ENCODE measurements around the gene UBXN7. TPM values are rescaled to one million over a fixed set of nuclear protein-coding genes. Genes with fewer than 3 reads are reported as not detected.
"Not testable (repeated sequence)": the region's sequence is repeated elsewhere in the genome, so short reads cannot be mapped to it uniquely, and the experiment has no call there.

Gene UBXN7
- total and polyA plus RNA-seq, 2 of the 4 experiments (the other 2 are of a cell fraction) = 8.6 to 16.1 TPM

DNA sequence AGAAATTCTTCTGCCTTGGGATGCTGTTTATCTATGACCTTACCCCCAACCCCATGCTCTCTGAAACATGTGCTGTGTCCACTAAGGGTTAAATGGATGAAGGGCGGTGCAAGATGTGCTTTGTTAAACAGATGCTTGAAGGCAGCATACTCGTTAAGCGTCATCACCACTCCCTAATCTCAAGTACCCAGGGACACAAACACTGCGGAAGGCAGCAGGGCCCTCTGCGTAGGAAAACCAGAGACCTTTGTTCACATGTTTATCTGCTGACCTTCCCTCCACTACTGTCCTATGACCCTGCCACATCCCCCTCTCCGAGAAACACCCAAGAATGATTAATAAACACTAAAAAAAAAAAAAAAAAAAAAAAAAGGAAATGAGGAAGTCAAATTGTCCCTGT lies 46.2 kb downstream of the UBXN7 start:
- H2AK5ac ChIP-seq (ENCODE audit: low read depth, low read length); DNase-seq; H3K18ac ChIP-seq (ENCODE audit: low read depth, low read length); H3K56ac ChIP-seq (ENCODE audit: extremely low read depth, insufficient read depth, low read length); H4K5ac ChIP-seq (ENCODE audit: low read depth, low read length); H3K9me3 ChIP-seq (ENCODE audit: control insufficient read depth, insufficient read depth, low read length); H3K4me1 ChIP-seq (ENCODE audit: control insufficient read depth, insufficient read depth, low read length); H3K23ac ChIP-seq (ENCODE audit: low read depth, low read length); BruUV-seq (replicated peaks); H3K27ac ChIP-seq (ENCODE audit: insufficient read depth, low read length); H4K20me1 ChIP-seq (ENCODE audit: insufficient read depth, low read length); H3K79me1 ChIP-seq (ENCODE audit: low read depth in 1 of 2, low read length in 2 of 2); H2BK5ac ChIP-seq (ENCODE audit: low read depth, low read length, poor library complexity, severe bottlenecking); H3K9me1 ChIP-seq (ENCODE audit: insufficient read depth, low read length); POLR2A ChIA-PET (ENCODE audit: unreplicated experiment); dilution Hi-C loops (cut with HindIII; ENCODE audit: low sequenced_read_pairs, unreplicated experiment); H2AFZ ChIP-seq (replicated peaks; ENCODE audit: low read length, poor library complexity); H2BK15ac ChIP-seq (ENCODE audit: low read depth, low read length); H4K91ac ChIP-seq (ENCODE audit: insufficient read depth, low read depth, low read length); H2AK9ac ChIP-seq (replicated peaks; ENCODE audit: low read depth, low read length, poor library complexity); ATAC-seq (ENCODE audit: low read depth); H3K4me3 ChIP-seq (ENCODE audit: insufficient read depth, low read depth, low read length); intact Hi-C loops (cut with micrococcal nuclease); H3K14ac ChIP-seq (replicated peaks; ENCODE audit: low read depth, low read length); H3K4ac ChIP-seq (ENCODE audit: low read depth, low read length); in situ Hi-C loops (cut with MboI; ENCODE audit: low sequenced_read_pairs); H3K9ac ChIP-seq (ENCODE audit: low read depth, low read length); H4K8ac ChIP-seq (ENCODE audit: low read depth in 2 of 2, low read length in 2 of 2); H3K27me3 ChIP-seq (ENCODE audit: control insufficient read depth, insufficient read depth, low read length); CTCF ChIA-PET; H2BK120ac ChIP-seq (ENCODE audit: low read depth, low read length); H2BK20ac ChIP-seq (ENCODE audit: low read depth, low read length); H3K4me2 ChIP-seq (ENCODE audit: low read depth, low read length): not testable (repeated sequence)
- peaks cover 13% of the 10 kb centered on the region for H3K36me3 ChIP-seq (ENCODE audit: control insufficient read depth, insufficient read depth, low read length)
- no CpG with 5 or more reads among the region's 6 CpGs for WGBS, 2 experiments (ENCODE audit: extremely low coverage in 2 of 2, insufficient read length in 1 of 2)

DNA sequence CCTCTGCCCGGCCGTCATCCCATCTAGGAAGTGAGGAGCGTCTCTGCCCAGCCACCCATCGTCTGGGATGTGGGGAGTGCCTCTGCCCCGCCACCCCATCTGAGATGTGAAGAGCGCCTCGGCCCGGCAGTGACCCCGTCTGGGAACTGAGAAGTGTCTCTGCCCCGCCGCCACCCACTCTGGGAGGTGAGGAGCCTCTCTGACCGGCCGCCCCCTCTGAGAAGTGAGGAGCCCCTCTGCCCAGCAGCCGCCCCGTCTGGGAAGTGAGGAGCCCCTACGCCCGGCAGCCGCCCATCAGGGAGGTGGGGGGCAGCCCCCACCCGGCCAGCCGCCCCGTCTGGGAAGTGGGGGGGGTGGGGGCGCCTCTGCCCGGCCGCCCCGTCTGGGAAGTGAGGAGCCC lies 46.8 kb downstream of the UBXN7 start:
- H2AK5ac ChIP-seq (ENCODE audit: low read depth, low read length); H2BK5ac ChIP-seq (ENCODE audit: low read depth, low read length, poor library complexity, severe bottlenecking); H3K27ac ChIP-seq (ENCODE audit: insufficient read depth, low read length); H3K4ac ChIP-seq (ENCODE audit: low read depth, low read length); H3K18ac ChIP-seq (ENCODE audit: low read depth, low read length); H3K4me2 ChIP-seq (ENCODE audit: low read depth, low read length); H2AK9ac ChIP-seq (replicated peaks; ENCODE audit: low read depth, low read length, poor library complexity); intact Hi-C loops (cut with micrococcal nuclease); H4K20me1 ChIP-seq (ENCODE audit: insufficient read depth, low read length); H4K5ac ChIP-seq (ENCODE audit: low read depth, low read length); ATAC-seq (ENCODE audit: low read depth); H3K27me3 ChIP-seq (ENCODE audit: control insufficient read depth, insufficient read depth, low read length); DNase-seq; BruUV-seq (replicated peaks); H2BK15ac ChIP-seq (ENCODE audit: low read depth, low read length); H3K9me3 ChIP-seq (ENCODE audit: control insufficient read depth, insufficient read depth, low read length); H2BK20ac ChIP-seq (ENCODE audit: low read depth, low read length); H3K56ac ChIP-seq (ENCODE audit: extremely low read depth, insufficient read depth, low read length); H2AFZ ChIP-seq (replicated peaks; ENCODE audit: low read length, poor library complexity); H3K9ac ChIP-seq (ENCODE audit: low read depth, low read length); H3K9me1 ChIP-seq (ENCODE audit: insufficient read depth, low read length); H4K8ac ChIP-seq (ENCODE audit: low read depth in 2 of 2, low read length in 2 of 2); CTCF ChIA-PET; H3K14ac ChIP-seq (replicated peaks; ENCODE audit: low read depth, low read length); H4K91ac ChIP-seq (ENCODE audit: insufficient read depth, low read depth, low read length); H3K4me3 ChIP-seq (ENCODE audit: insufficient read depth, low read depth, low read length); H3K23ac ChIP-seq (ENCODE audit: low read depth, low read length); H2BK120ac ChIP-seq (ENCODE audit: low read depth, low read length); in situ Hi-C loops (cut with MboI; ENCODE audit: low sequenced_read_pairs); H3K4me1 ChIP-seq (ENCODE audit: control insufficient read depth, insufficient read depth, low read length); POLR2A ChIA-PET (ENCODE audit: unreplicated experiment); dilution Hi-C loops (cut with HindIII; ENCODE audit: low sequenced_read_pairs, unreplicated experiment): not testable (repeated sequence)
- Histone ChIP-seq H3K36me3 (ENCODE audit: control insufficient read depth, insufficient read depth, low read length) (peaks cover 16% of the 10 kb centered on the region), H3K79me1 (ENCODE audit: low read depth in 1 of 2, low read length in 2 of 2) (peaks cover 3 to 12% of the 10 kb centered on the region in 2 experiments; a peak in 2 of 4 replicates)
- 100% methylated on average over 2 of the region's 25 CpGs; no CpG with 5 or more reads in 1 of the 2 experiments for WGBS, 2 experiments (ENCODE audit: extremely low coverage in 2 of 2, insufficient read length in 1 of 2)
